Measurements from ENCODE around the gene CHI3L2. TPM values are rescaled to one million over a fixed set of nuclear protein-coding genes. Genes with fewer than 3 reads are reported as not detected.
"Not testable (repeated sequence)": the region's sequence is repeated elsewhere in the genome, so short reads cannot be mapped to it uniquely, and the experiment has no call there.

The CHI3L2 gene
- total and polyA plus RNA-seq, 8 donors: 1.4 to 28.1 (median 2.8) TPM; not detected in 3

GRCh38 chr1:111213412-111213811 is 14.1 kb upstream of the CHI3L2 start:
- H3K36me3 ChIP-seq: no peaks in the 10 kb centered on the region
- 72 to 87% (median 81%) methylated on average over 6 of the region's 6 CpGs for WGBS, 5 donors
- H3K4me3 ChIP-seq: no peak overlapping the region
- H3K9me3 ChIP-seq: no peaks in the 10 kb centered on the region
- DNase-seq: no peak
- TF ChIP-seq CTCF (IDR thresholded peaks at IDR 0.05) (no peak), EP300 (IDR thresholded peaks at IDR 0.05) (no peak), POLR2AphosphoS5 (IDR thresholded peaks at IDR 0.05) (no peak), POLR2A (IDR thresholded peaks at IDR 0.05) (no peak)
- H3K27me3 ChIP-seq: no peaks in the 10 kb centered on the region
- intact Hi-C loops (cut with DNase I; ENCODE audit: low total_unique reads): no loop called here
- H3K4me1 ChIP-seq: peaks cover 0 to 35% (median 0%) of the 10 kb centered on the region in 4 donors
- no peak overlapping the region for H3K27ac ChIP-seq

DNA sequence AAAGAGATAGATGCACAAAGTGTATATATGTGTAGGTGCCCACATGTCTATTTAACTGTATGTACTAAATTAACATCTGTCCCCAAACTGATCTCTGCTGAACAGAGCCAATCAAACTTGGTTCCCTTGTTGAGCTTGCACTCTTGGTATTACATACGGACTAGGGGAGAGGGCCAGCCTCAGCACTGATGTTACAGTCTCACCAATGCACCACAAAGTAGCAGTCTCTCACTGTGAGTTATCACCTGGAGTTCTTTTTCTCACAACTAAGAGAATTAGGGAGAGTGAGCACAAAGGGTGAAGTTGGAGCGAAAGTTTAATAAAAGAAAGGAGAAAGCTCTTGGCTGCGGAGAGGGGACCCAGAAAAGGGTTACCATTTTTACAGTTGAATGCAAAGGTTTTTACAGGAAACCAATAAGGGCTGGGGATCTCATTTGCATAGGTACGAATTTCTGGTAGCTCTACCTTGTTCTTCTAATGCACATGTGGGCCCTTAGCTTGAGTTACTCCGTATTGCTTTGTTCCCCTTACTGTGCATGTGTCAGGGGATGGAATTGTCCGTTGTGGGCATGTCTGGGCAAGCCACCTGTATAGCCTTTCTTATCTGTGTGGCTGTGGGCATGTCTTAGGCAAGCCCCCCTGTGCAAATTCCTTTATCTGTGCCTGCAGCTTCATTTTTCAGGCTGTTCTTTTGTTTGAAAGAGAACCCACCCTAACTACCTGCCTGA is 13.3 kb upstream of the CHI3L2 start:
- DNase-seq: no peak
- H3K27me3 ChIP-seq: no peaks in the 10 kb centered on the region
- WGBS, 5 donors: 69 to 79% (median 77%) methylated on average over 6 of the region's 6 CpGs
- peaks cover 0 to 39% (median 1%) of the 10 kb centered on the region in 4 donors for H3K4me1 ChIP-seq
- H3K27ac ChIP-seq: peak overlapping the region in 1 of 5 donors; percentile 34
- no peak overlapping the region for H3K4me3 ChIP-seq
- H3K36me3 ChIP-seq: no peaks in the 10 kb centered on the region
- intact Hi-C loops (cut with DNase I; ENCODE audit: low total_unique reads): no loop called here
- TF ChIP-seq CTCF (IDR thresholded peaks at IDR 0.05) (no peak), EP300 (IDR thresholded peaks at IDR 0.05) (no peak), POLR2A (IDR thresholded peaks at IDR 0.05) (no peak), POLR2AphosphoS5 (IDR thresholded peaks at IDR 0.05) (no peak)
- H3K9me3 ChIP-seq: no peaks in the 10 kb centered on the region

DNA sequence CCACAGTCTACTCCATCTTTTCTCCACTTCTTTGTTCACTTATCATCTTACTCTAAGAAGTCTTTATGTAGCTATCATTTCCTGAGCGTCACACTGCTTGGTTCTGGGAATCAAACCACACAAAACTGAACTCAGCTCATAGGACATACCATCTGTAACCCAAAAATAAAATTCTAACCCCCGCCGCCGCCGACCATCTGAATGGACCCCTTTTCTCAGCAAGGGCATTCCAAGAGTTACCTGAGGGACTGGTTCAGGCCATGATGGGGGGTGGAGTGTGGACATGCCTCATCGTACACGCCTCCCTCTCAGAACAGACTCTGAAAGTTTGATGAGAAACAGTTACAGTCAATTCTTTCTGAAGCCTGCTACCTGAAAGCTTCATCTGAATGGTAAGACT is 12.6 kb upstream of the CHI3L2 start:
- WGBS, 5 donors: 79 to 95% (median 86%) methylated on average over 7 of the region's 7 CpGs
- no peaks in the 10 kb centered on the region for H3K36me3 ChIP-seq
- no peaks in the 10 kb centered on the region for H3K27me3 ChIP-seq
- TF ChIP-seq POLR2A (IDR thresholded peaks at IDR 0.05) (no peak), POLR2AphosphoS5 (IDR thresholded peaks at IDR 0.05) (no peak), CTCF (IDR thresholded peaks at IDR 0.05) (no peak), EP300 (IDR thresholded peaks at IDR 0.05) (no peak)
- H3K4me3 ChIP-seq: no peak overlapping the region
- H3K4me1 ChIP-seq: peaks cover 0 to 43% (median 3%) of the 10 kb centered on the region in 4 donors
- no peaks in the 10 kb centered on the region for H3K9me3 ChIP-seq
- DNase-seq: no peak
- intact Hi-C loops (cut with DNase I; ENCODE audit: low total_unique reads): no loop called here
- H3K27ac ChIP-seq: peak overlapping the region in 2 of 5 donors; percentile 13 to 34

GRCh38 chr1:111215285-111215684 is 12.2 kb upstream of the CHI3L2 start:
- H3K36me3 ChIP-seq; DNase-seq; H3K27me3 ChIP-seq; H3K4me3 ChIP-seq; H3K9me3 ChIP-seq; intact Hi-C loops (cut with DNase I; ENCODE audit: low total_unique reads): not testable (repeated sequence)
- 77 to 93% (median 91%) methylated on average over 2 of the region's 2 CpGs for WGBS, 5 donors
- peak overlapping the region in 3 of 5 donors; percentile 13 to 40 (median 34) for H3K27ac ChIP-seq
- peaks cover 0 to 47% (median 3%) of the 10 kb centered on the region in 4 donors for H3K4me1 ChIP-seq

DNA sequence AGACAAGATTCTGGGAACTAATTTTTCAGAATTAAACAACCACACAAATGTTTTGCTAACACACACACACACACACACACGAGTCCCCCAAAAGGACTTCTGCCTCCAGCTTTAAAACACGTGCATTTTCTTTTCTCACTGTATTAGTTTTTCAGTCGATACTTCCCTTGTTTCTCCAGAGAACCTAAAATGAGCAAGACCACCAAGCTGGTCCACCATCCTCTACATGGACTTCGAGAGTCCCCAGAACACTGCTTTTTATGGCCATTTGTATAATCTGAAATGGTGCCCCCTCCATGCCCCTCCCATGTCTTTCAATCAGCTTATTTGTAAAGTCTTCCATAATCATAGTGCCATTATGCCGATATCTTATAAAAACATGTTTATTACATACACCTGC is 10.8 kb upstream of the CHI3L2 start:
- WGBS, 5 donors: 74 to 84% (median 80%) methylated on average over 5 of the region's 5 CpGs
- TF ChIP-seq POLR2AphosphoS5 (IDR thresholded peaks at IDR 0.05) (no peak), POLR2A (IDR thresholded peaks at IDR 0.05) (no peak), EP300 (IDR thresholded peaks at IDR 0.05) (no peak), CTCF (IDR thresholded peaks at IDR 0.05) (no peak)
- Histone ChIP-seq H3K27me3 (no peaks in the 10 kb centered on the region), H3K36me3 (no peaks in the 10 kb centered on the region), H3K4me1 (peaks cover under 1 to 62% (median 4%) of the 10 kb centered on the region in 4 donors), H3K9me3 (no peaks in the 10 kb centered on the region), H3K4me3 (no peak overlapping the region), H3K27ac (peak overlapping the region in 3 of 5 donors; percentile 4 to 20 (median 11))
- DNase-seq: no peak
- intact Hi-C loops (cut with DNase I; ENCODE audit: low total_unique reads): no loop called here

Data from stomach (tissue), 9 donors.